ENCODE measurements around the gene TIE1. TPM values are rescaled to one million over a fixed set of nuclear protein-coding genes. Genes with fewer than 3 reads are reported as not detected.

The TIE1 gene
- total RNA-seq, 2 experiments from 2014 or later = 0.15 to 0.66 TPM

DNA sequence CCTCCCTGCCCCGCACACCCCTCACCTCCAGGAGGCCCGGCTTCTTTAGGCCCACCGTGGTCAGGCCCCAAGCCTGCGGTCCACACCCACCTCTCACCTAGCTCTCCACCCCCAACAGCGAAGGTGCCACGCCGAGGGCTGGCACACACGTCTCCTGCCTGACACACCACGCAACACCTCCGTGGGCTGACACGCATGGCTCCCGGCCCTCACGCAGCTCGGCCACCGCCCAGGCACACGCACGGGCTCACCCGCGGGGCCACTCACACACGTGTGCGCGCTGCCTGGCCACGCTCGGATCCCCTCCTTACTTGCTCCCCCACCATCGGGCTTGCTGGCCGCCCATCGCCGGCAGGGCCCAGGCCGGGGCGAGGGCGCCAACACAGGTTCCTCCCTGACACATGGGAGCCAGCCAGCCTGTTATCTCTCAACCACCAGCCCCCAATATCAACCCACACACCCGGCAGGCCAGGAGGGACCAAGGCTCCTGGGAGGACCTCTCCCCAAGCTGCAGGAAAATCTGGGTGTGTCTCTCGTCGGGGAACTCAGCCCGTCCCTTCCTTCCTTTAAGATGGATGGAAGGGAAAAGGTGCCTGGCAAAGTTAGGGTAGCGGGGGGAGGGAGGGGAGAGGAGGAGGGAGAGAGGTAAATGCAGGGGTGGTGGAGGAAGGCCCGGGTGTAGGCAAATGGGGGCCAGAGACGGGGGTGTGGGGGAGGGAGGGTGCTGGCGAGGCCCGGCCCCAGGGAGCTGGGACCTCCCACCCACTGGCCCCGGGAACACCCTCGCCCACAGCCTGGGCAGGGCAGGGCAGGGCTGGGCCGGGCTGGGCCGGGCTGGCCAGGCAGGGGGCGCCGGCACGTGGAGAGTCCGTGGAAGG lies 66.5 kb downstream of the TIE1 start:
- H3K9me3 ChIP-seq (ENCODE audit: low read length) = no peaks in the 10 kb centered on the region
- peaks cover 18% of the 10 kb centered on the region for H3K4me1 ChIP-seq (ENCODE audit: insufficient read depth, low read length, poor library complexity, severe bottlenecking)
- POLR2A ChIA-PET = interaction anchor here (0.6 to 1.4 kb wide), 6 partner anchors 9 to 60 kb away, joined by 3 to 13 read pairs (median 4); partner anchors contain the start of genes CDC20, MED8 and SZT2
- CTCF ChIA-PET (ENCODE audit: unreplicated experiment) = interaction anchor here (0.6 to 1.0 kb wide), 3 partner anchors 11 to 87 kb away, joined by 3 to 6 read pairs (median 3); no protein-coding TSS in a partner anchor
- peak; percentile 43 for DNase-seq (ENCODE audit: low spot score)
- peak overlapping the region; percentile 93 for H3K4me3 ChIP-seq (ENCODE audit: low read depth, low read length, poor library complexity, severe bottlenecking)
- peak overlapping the region; percentile 5; the same call in 1 of the 2 replicates for H2AFZ ChIP-seq (ENCODE audit: low read length)
- H3K4me2 ChIP-seq (ENCODE audit: low read length) = peak overlapping the region; percentile 98
- H3K79me2 ChIP-seq (ENCODE audit: insufficient read depth, low read depth, low read length) = peaks cover 12% of the 10 kb centered on the region; the same call in 1 of the 2 replicates
- no peak for TF ChIP-seq EZH2phosphoT487 (IDR thresholded peaks at IDR 0.05; ENCODE audit: borderline replicate concordance, low read depth, low read length)
- TF ChIP-seq, protein P1, sequence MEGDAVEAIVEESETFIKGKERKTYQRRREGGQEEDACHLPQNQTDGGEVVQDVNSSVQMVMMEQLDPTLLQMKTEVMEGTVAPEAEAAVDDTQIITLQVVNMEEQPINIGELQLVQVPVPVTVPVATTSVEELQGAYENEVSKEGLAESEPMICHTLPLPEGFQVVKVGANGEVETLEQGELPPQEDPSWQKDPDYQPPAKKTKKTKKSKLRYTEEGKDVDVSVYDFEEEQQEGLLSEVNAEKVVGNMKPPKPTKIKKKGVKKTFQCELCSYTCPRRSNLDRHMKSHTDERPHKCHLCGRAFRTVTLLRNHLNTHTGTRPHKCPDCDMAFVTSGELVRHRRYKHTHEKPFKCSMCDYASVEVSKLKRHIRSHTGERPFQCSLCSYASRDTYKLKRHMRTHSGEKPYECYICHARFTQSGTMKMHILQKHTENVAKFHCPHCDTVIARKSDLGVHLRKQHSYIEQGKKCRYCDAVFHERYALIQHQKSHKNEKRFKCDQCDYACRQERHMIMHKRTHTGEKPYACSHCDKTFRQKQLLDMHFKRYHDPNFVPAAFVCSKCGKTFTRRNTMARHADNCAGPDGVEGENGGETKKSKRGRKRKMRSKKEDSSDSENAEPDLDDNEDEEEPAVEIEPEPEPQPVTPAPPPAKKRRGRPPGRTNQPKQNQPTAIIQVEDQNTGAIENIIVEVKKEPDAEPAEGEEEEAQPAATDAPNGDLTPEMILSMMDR (conservative IDR thresholded peaks at IDR 0.05; ENCODE audit: low read length) = no peak
- H3K9me2 ChIP-seq (ENCODE audit: insufficient read depth, low read length) = no peaks in the 10 kb centered on the region
- no peaks in the 10 kb centered on the region for H4K20me1 ChIP-seq (ENCODE audit: insufficient read depth, low read length)
- H3K36me3 ChIP-seq (ENCODE audit: insufficient read depth, low read length) = peaks cover 33% of the 10 kb centered on the region
- peak overlapping the region; percentile 76 for H3K27ac ChIP-seq (ENCODE audit: low read depth, low read length, poor library complexity, severe bottlenecking)
- intact Hi-C loops (cut with micrococcal nuclease; ENCODE audit: unreplicated experiment) = no loop called here
- BruUV-seq (replicated peaks) = no TSS peak

DNA sequence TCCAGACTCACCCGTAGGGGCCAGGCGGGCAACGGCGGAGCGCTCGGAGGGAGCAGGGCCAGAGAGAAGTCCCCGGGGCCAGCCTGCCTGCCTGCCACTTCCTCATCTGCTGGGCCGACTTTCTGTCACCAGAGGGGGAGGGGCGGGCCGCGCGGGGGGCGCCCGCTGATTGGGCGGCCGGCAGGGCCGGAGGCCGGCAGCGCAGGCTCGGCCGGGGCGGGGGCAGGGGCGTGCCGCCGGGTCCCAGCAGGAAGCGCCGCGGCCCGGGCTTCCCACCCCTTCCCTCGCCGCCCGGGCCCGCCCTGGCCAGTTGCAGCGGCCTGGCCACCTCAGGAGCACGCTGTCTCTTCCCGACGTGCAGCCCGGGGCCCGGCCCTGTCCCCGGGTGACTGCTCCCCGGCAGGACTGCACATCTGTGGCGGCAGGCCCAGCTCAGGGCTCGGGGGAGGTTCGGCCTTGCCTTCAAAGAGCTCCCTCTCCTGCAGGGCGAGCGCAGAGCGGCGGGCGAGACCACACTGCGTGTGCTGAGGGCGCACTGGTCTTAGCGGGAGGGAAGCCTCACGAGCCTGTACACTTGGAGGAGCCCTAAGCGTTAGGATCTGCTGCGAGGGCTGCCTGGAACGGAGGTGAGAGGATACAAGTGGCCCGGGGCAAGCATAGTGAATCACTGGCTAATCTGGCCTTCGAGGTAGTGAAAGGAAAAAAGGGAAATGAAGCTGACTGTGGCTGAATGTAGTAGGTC lies 67.3 kb downstream of the TIE1 start, which contains the start of gene ELOVL1:
TSS of gene ELOVL1 (minus strand) at position 108 of the 742 bp plus-strand sequence. CDS start 2,402 bp downstream, outside the sequence.
- Histone ChIP-seq H3K27ac (ENCODE audit: low read depth, low read length, poor library complexity, severe bottlenecking) (peak within 1 kb of the TSS; percentile 76), H3K36me3 (ENCODE audit: insufficient read depth, low read length) (peaks cover 25% of the 10 kb centered on the region), H2AFZ (ENCODE audit: low read length) (peak within 1 kb of the TSS; percentile 7; the same call in 1 of the 2 replicates), H4K20me1 (ENCODE audit: insufficient read depth, low read length) (no peaks in the 10 kb centered on the region), H3K9me2 (ENCODE audit: insufficient read depth, low read length) (no peaks in the 10 kb centered on the region), H3K79me2 (ENCODE audit: insufficient read depth, low read depth, low read length) (peaks cover 12% of the 10 kb centered on the region; the same call in 1 of the 2 replicates), H3K4me3 (ENCODE audit: low read depth, low read length, poor library complexity, severe bottlenecking) (peak within 1 kb of the TSS; percentile 93), H3K9me3 (ENCODE audit: low read length) (no peaks in the 10 kb centered on the region), H3K4me1 (ENCODE audit: insufficient read depth, low read length, poor library complexity, severe bottlenecking) (peaks cover 18% of the 10 kb centered on the region), H3K4me2 (ENCODE audit: low read length) (peak within 1 kb of the TSS; percentile 98)
- no TSS peak for BruUV-seq (replicated peaks)
- intact Hi-C loops (cut with micrococcal nuclease; ENCODE audit: unreplicated experiment) = loop anchor here (1.0 kb wide), 2 partner anchors 10 to 21 kb away; partner anchors contain the start of genes CDC20, MED8 and SZT2
- CTCF ChIA-PET (ENCODE audit: unreplicated experiment) = interaction anchor here (1.0 kb wide), 2 partner anchors 10 to 46 kb away, joined by 3 to 6 read pairs; no protein-coding TSS in a partner anchor
- POLR2A ChIA-PET = interaction anchor here (0.7 to 1.4 kb wide), 8 partner anchors 8 to 282 kb away, joined by 3 to 13 read pairs (median 4); partner anchors contain the start of genes CDC20, KDM4A, MED8 and SZT2
- DNase-seq (ENCODE audit: low spot score) = peak; percentile 92
- TF ChIP-seq, protein P1 (conservative IDR thresholded peaks at IDR 0.05; ENCODE audit: low read length) = peak; percentile 63
- no peak for TF ChIP-seq EZH2phosphoT487 (IDR thresholded peaks at IDR 0.05; ENCODE audit: borderline replicate concordance, low read depth, low read length)
